ENCODE results near the gene MCF2L.

Gene MCF2L

GRCh38 chr13:113116206-113116800 lies 147.3 kb downstream of the MCF2L start:
- Histone ChIP-seq H3K4me3 (ENCODE audit: low read depth, low read length) (no peak overlapping the region), H3K27ac (ENCODE audit: low read depth, low read length) (no peak overlapping the region), H3K4me1 (ENCODE audit: control insufficient read depth, insufficient read depth, low read length) (peaks cover 4% of the 10 kb centered on the region; the same call in 1 of the 2 replicates), H3K9ac (ENCODE audit: low read length) (no peak overlapping the region), H3K27me3 (ENCODE audit: control insufficient read depth, insufficient read depth, low read length) (peaks cover 36% of the 10 kb centered on the region), H3K36me3 (ENCODE audit: control insufficient read depth, insufficient read depth, low read length) (no peaks in the 10 kb centered on the region), H3K9me3 (ENCODE audit: control insufficient read depth, insufficient read depth, low read depth, low read length) (peaks cover 4% of the 10 kb centered on the region; the same call in 1 of the 2 replicates)

- H3K9me3 ChIP-seq (ENCODE audit: control insufficient read depth, insufficient read depth, low read depth, low read length): peaks cover 4% of the 10 kb centered on the region; the same call in 1 of the 2 replicates
- peaks cover 4% of the 10 kb centered on the region; the same call in 1 of the 2 replicates for H3K4me1 ChIP-seq (ENCODE audit: control insufficient read depth, insufficient read depth, low read length)
- H3K27me3 ChIP-seq (ENCODE audit: control insufficient read depth, insufficient read depth, low read length): peaks cover 33% of the 10 kb centered on the region
- H3K9ac ChIP-seq (ENCODE audit: low read length): no peak overlapping the region
- no peak overlapping the region for H3K4me3 ChIP-seq (ENCODE audit: low read depth, low read length)
- no peaks in the 10 kb centered on the region for H3K36me3 ChIP-seq (ENCODE audit: control insufficient read depth, insufficient read depth, low read length)
- H3K27ac ChIP-seq (ENCODE audit: low read depth, low read length): no peak overlapping the region
Observed at GRCh38 chr13:113116871-113117271, 147.9 kb downstream of the MCF2L start.

- Histone ChIP-seq H3K9ac (ENCODE audit: low read length) (no peak overlapping the region), H3K27me3 (ENCODE audit: control insufficient read depth, insufficient read depth, low read length) (peaks cover 28% of the 10 kb centered on the region; the same call in 1 of the 2 replicates), H3K9me3 (ENCODE audit: control insufficient read depth, insufficient read depth, low read depth, low read length) (peaks cover 4% of the 10 kb centered on the region; the same call in 1 of the 2 replicates), H3K27ac (ENCODE audit: low read depth, low read length) (no peak overlapping the region), H3K4me1 (ENCODE audit: control insufficient read depth, insufficient read depth, low read length) (peaks cover 4% of the 10 kb centered on the region; the same call in 1 of the 2 replicates), H3K4me3 (ENCODE audit: low read depth, low read length) (no peak overlapping the region), H3K36me3 (ENCODE audit: control insufficient read depth, insufficient read depth, low read length) (no peaks in the 10 kb centered on the region)
Observed at GRCh38 chr13:113117335-113117872, 148.4 kb downstream of the MCF2L start.

GRCh38 chr13:113117911-113118260 lies 148.9 kb downstream of the MCF2L start:
- peaks cover 23% of the 10 kb centered on the region; the same call in 1 of the 2 replicates for H3K27me3 ChIP-seq (ENCODE audit: control insufficient read depth, insufficient read depth, low read length)
- no peak overlapping the region for H3K9ac ChIP-seq (ENCODE audit: low read length)

GRCh38 chr13:113118261-113119021 lies 149.4 kb downstream of the MCF2L start:
- H3K4me1 ChIP-seq (ENCODE audit: control insufficient read depth, insufficient read depth, low read length): peaks cover 13% of the 10 kb centered on the region; the same call in 1 of the 2 replicates
- no peak overlapping the region for H3K9ac ChIP-seq (ENCODE audit: low read length)
- H3K27ac ChIP-seq (ENCODE audit: low read depth, low read length): no peak overlapping the region
- peaks cover 18% of the 10 kb centered on the region; the same call in 1 of the 2 replicates for H3K27me3 ChIP-seq (ENCODE audit: control insufficient read depth, insufficient read depth, low read length)
- no peak overlapping the region for H3K4me3 ChIP-seq (ENCODE audit: low read depth, low read length)
- no peaks in the 10 kb centered on the region for H3K36me3 ChIP-seq (ENCODE audit: control insufficient read depth, insufficient read depth, low read length)
- peaks cover 4% of the 10 kb centered on the region; the same call in 1 of the 2 replicates for H3K9me3 ChIP-seq (ENCODE audit: control insufficient read depth, insufficient read depth, low read depth, low read length)

More at GRCh38 chr13:113117911-113118260, 148.9 kb downstream of the MCF2L start:
- Histone ChIP-seq H3K4me1 (ENCODE audit: control insufficient read depth, insufficient read depth, low read length) (peaks cover 7% of the 10 kb centered on the region; the same call in 1 of the 2 replicates), H3K27ac (ENCODE audit: low read depth, low read length) (no peak overlapping the region), H3K4me3 (ENCODE audit: low read depth, low read length) (no peak overlapping the region), H3K36me3 (ENCODE audit: control insufficient read depth, insufficient read depth, low read length) (no peaks in the 10 kb centered on the region), H3K9me3 (ENCODE audit: control insufficient read depth, insufficient read depth, low read depth, low read length) (peaks cover 4% of the 10 kb centered on the region; the same call in 1 of the 2 replicates)

- Histone ChIP-seq H3K9me3 (ENCODE audit: control insufficient read depth, insufficient read depth, low read depth, low read length) (peaks cover 4% of the 10 kb centered on the region; the same call in 1 of the 2 replicates), H3K4me1 (ENCODE audit: control insufficient read depth, insufficient read depth, low read length) (peaks cover 13% of the 10 kb centered on the region; the same call in 1 of the 2 replicates), H3K27ac (ENCODE audit: low read depth, low read length) (no peak overlapping the region), H3K4me3 (ENCODE audit: low read depth, low read length) (no peak overlapping the region), H3K9ac (ENCODE audit: low read length) (no peak overlapping the region), H3K27me3 (ENCODE audit: control insufficient read depth, insufficient read depth, low read length) (peaks cover 12% of the 10 kb centered on the region; the same call in 1 of the 2 replicates), H3K36me3 (ENCODE audit: control insufficient read depth, insufficient read depth, low read length) (no peaks in the 10 kb centered on the region)
Observed at GRCh38 chr13:113119166-113119821, 150.3 kb downstream of the MCF2L start.

- no peak overlapping the region for H3K27ac ChIP-seq (ENCODE audit: low read depth, low read length)
- no peak overlapping the region for H3K4me3 ChIP-seq (ENCODE audit: low read depth, low read length)
- no peak overlapping the region for H3K9ac ChIP-seq (ENCODE audit: low read length)
- no peaks in the 10 kb centered on the region for H3K9me3 ChIP-seq (ENCODE audit: control insufficient read depth, insufficient read depth, low read depth, low read length)
- no peaks in the 10 kb centered on the region for H3K36me3 ChIP-seq (ENCODE audit: control insufficient read depth, insufficient read depth, low read length)
- H3K27me3 ChIP-seq (ENCODE audit: control insufficient read depth, insufficient read depth, low read length): peaks cover 7% of the 10 kb centered on the region; the same call in 1 of the 2 replicates
- peaks cover 13% of the 10 kb centered on the region; the same call in 1 of the 2 replicates for H3K4me1 ChIP-seq (ENCODE audit: control insufficient read depth, insufficient read depth, low read length)
Observed at GRCh38 chr13:113119822-113120189, 150.8 kb downstream of the MCF2L start.

GRCh38 chr13:113120300-113121182 lies 151.5 kb downstream of the MCF2L start:
- H3K27me3 ChIP-seq (ENCODE audit: control insufficient read depth, insufficient read depth, low read length): no peaks in the 10 kb centered on the region; the same call in 1 of the 2 replicates
- no peaks in the 10 kb centered on the region for H3K9me3 ChIP-seq (ENCODE audit: control insufficient read depth, insufficient read depth, low read depth, low read length)
- H3K36me3 ChIP-seq (ENCODE audit: control insufficient read depth, insufficient read depth, low read length): no peaks in the 10 kb centered on the region
- H3K4me3 ChIP-seq (ENCODE audit: low read depth, low read length): no peak overlapping the region
- H3K4me1 ChIP-seq (ENCODE audit: control insufficient read depth, insufficient read depth, low read length): peaks cover 13% of the 10 kb centered on the region; the same call in 1 of the 2 replicates
- H3K27ac ChIP-seq (ENCODE audit: low read depth, low read length): no peak overlapping the region
- no peak overlapping the region for H3K9ac ChIP-seq (ENCODE audit: low read length)

- Histone ChIP-seq H3K27me3 (ENCODE audit: control insufficient read depth, insufficient read depth, low read length) (no peaks in the 10 kb centered on the region; the same call in 1 of the 2 replicates), H3K9me3 (ENCODE audit: control insufficient read depth, insufficient read depth, low read depth, low read length) (no peaks in the 10 kb centered on the region)
Observed at GRCh38 chr13:113121183-113121927, 152.3 kb downstream of the MCF2L start.

More at GRCh38 chr13:113121183-113121927, 152.3 kb downstream of the MCF2L start:
- H3K36me3 ChIP-seq (ENCODE audit: control insufficient read depth, insufficient read depth, low read length): no peaks in the 10 kb centered on the region
- peaks cover 13% of the 10 kb centered on the region; the same call in 1 of the 2 replicates for H3K4me1 ChIP-seq (ENCODE audit: control insufficient read depth, insufficient read depth, low read length)
- no peak overlapping the region for H3K27ac ChIP-seq (ENCODE audit: low read depth, low read length)
- H3K4me3 ChIP-seq (ENCODE audit: low read depth, low read length): no peak overlapping the region
- no peak overlapping the region for H3K9ac ChIP-seq (ENCODE audit: low read length)
